Neural progenitor cell (in vitro differentiated cells): ENCODE measurements around the gene CSGALNACT2.

Experiments used
- EZH2 ChIP-seq: fragments of 200-600 bp; sonication (generic); IDR thresholded peaks from 2 replicates; pipeline ENCODE4 v1.6.1; 2017; ENCODE audit warnings: antibody characterized with exemption, mild to moderate bottlenecking, moderate library complexity
- EZH2phosphoT487 ChIP-seq: fragments of 200-600 bp; sonication (generic); IDR thresholded peaks from 2 replicates; pipeline ENCODE4 v1.6.1; 2017; ENCODE audit warnings: antibody characterized with exemption
- TF ChIP-seq, protein P1 (sequence below): fragments of 200-600 bp; sonication (generic); IDR thresholded peaks from 2 replicates; pipeline ENCODE4 v1.5.1; 2017; ENCODE audit warnings: antibody characterized with exemption, mild to moderate bottlenecking

DNA sequence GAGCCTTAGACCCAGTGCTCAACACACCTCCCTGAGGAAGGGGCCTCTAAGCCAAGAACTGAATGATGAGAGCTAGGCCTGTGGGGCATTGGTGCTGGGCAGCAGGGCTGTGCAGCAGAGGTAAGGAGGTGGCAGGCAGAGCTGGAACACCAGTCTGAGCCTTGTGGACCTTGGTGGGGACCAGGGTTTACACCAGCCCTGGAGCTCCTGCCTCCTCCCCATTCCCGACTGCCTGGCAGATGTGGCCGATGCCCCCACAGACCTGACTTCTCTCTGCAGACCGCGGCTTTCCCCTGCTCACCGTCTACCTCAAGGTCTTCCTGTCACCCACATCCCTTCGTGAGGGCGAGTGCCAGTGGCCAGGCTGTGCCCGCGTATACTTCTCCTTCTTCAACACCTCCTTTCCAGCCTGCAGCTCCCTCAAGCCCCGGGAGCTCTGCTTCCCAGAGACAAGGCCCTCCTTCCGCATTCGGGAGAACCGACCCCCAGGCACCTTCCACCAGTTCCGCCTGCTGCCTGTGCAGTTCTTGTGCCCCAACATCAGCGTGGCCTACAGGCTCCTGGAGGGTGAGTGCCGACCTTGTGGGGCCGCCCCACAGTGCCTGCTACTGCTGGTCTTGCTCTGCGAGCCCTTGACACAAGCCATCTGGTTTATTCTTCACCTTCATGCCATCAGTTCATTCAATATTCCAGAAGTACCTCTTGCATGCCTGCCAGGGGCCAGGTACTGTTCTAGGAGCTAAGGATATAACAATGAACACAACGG lies 36.0 kb upstream of the CSGALNACT2 start:
- TF ChIP-seq EZH2 (no peak), EZH2phosphoT487 (no peak)
- TF ChIP-seq, protein P1, sequence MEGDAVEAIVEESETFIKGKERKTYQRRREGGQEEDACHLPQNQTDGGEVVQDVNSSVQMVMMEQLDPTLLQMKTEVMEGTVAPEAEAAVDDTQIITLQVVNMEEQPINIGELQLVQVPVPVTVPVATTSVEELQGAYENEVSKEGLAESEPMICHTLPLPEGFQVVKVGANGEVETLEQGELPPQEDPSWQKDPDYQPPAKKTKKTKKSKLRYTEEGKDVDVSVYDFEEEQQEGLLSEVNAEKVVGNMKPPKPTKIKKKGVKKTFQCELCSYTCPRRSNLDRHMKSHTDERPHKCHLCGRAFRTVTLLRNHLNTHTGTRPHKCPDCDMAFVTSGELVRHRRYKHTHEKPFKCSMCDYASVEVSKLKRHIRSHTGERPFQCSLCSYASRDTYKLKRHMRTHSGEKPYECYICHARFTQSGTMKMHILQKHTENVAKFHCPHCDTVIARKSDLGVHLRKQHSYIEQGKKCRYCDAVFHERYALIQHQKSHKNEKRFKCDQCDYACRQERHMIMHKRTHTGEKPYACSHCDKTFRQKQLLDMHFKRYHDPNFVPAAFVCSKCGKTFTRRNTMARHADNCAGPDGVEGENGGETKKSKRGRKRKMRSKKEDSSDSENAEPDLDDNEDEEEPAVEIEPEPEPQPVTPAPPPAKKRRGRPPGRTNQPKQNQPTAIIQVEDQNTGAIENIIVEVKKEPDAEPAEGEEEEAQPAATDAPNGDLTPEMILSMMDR, result no peak
